OCI-LY3 (cell line): ENCODE measurements around the gene PTPRCAP.

Experiments used
- EZH2phosphoT487 ChIP-seq: fragments of 200-600 bp; shearing (Covaris generic); IDR thresholded peaks from 2 replicates; pipeline ENCODE4 v1.6.1; 2018; ENCODE audit warnings: antibody characterized with exemption, mixed run types, low read depth
- TF ChIP-seq, protein P1 (sequence below): fragments of 200-600, 300-600 bp; sonication (generic); IDR thresholded peaks from 2 replicates; pipeline ENCODE4 v1.5.1; 2014; ENCODE audit warnings: antibody characterized with exemption, low read length, low read depth

- TF ChIP-seq, protein P1, sequence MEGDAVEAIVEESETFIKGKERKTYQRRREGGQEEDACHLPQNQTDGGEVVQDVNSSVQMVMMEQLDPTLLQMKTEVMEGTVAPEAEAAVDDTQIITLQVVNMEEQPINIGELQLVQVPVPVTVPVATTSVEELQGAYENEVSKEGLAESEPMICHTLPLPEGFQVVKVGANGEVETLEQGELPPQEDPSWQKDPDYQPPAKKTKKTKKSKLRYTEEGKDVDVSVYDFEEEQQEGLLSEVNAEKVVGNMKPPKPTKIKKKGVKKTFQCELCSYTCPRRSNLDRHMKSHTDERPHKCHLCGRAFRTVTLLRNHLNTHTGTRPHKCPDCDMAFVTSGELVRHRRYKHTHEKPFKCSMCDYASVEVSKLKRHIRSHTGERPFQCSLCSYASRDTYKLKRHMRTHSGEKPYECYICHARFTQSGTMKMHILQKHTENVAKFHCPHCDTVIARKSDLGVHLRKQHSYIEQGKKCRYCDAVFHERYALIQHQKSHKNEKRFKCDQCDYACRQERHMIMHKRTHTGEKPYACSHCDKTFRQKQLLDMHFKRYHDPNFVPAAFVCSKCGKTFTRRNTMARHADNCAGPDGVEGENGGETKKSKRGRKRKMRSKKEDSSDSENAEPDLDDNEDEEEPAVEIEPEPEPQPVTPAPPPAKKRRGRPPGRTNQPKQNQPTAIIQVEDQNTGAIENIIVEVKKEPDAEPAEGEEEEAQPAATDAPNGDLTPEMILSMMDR: no peak
- no peak for TF ChIP-seq EZH2phosphoT487
Observed at GRCh38 chr11:67437082-67437808, at the start of gene PTPRCAP.
